Loucy (cell line): Measurements from ENCODE around the gene VPS54.

ENCODE experiments used
- H2AFZ ChIP-seq: fragments of 200-600 bp; sonication (generic); 2 replicates; pipeline ENCODE4 v1.6.0; 2016; ENCODE audit warnings: antibody characterized with exemption, mild to moderate bottlenecking, low read length, moderate library complexity
- H3F3A ChIP-seq: fragments of 200-600 bp; 2 replicates; pipeline ENCODE4 v1.6.0; 2016; ENCODE audit warnings: antibody characterized with exemption, low read depth, mild to moderate bottlenecking
- H3K27me3 ChIP-seq: fragments of 200-600 bp; sonication (generic); 2 replicates; pipeline ENCODE4 v1.6.1; 2014; ENCODE audit warnings: low read length, mild to moderate bottlenecking; ENCODE audit not compliant: insufficient read depth, poor library complexity, severe bottlenecking
- H3K36me3 ChIP-seq: fragments of 200-600 bp; sonication (generic); 2 replicates; pipeline ENCODE4 v1.6.1; 2016; ENCODE audit warnings: low read length; ENCODE audit not compliant: insufficient read depth
- H3K4me1 ChIP-seq: fragments of 200-600 bp; sonication (generic); 2 replicates; pipeline ENCODE4 v1.5.1; 2014; ENCODE audit warnings: low read length, mild to moderate bottlenecking; ENCODE audit not compliant: insufficient read depth, poor library complexity, severe bottlenecking
- H3K4me2 ChIP-seq: fragments of 200-600 bp; sonication (generic); 2 replicates; pipeline ENCODE4 v1.6.0; 2014; ENCODE audit warnings: antibody characterized with exemption, low read length, low read depth, mild to moderate bottlenecking; ENCODE audit not compliant: poor library complexity, severe bottlenecking
- H3K4me3 ChIP-seq: fragments of 200-600 bp; sonication (generic); 2 replicates; pipeline ENCODE4 v1.5.1; 2014; ENCODE audit warnings: low read length, mild to moderate bottlenecking, mixed read lengths; ENCODE audit not compliant: poor library complexity, severe bottlenecking
- H3K79me2 ChIP-seq: fragments of 200-600 bp; sonication (generic); 2 replicates; pipeline ENCODE4 v1.6.1; 2014; ENCODE audit warnings: low read length; ENCODE audit not compliant: insufficient read depth
- H3K9ac ChIP-seq: fragments of 200-600 bp; sonication (generic); 2 replicates; pipeline ENCODE4 v1.6.0; 2014; ENCODE audit warnings: mild to moderate bottlenecking, low read depth, low read length, moderate library complexity; ENCODE audit not compliant: poor library complexity, severe bottlenecking
- H3K9me2 ChIP-seq: fragments of 200-600 bp; sonication (generic); replicated peaks from 2 replicates; pipeline ENCODE4 v1.6.1; 2016; ENCODE audit warnings: low read depth, low read length, mixed read lengths
- H3K9me3 ChIP-seq: fragments of 200-600 bp; sonication (generic); 2 replicates; pipeline ENCODE4 v1.6.1; 2014; ENCODE audit warnings: mild to moderate bottlenecking, antibody characterized with exemption, low read length, low read depth; ENCODE audit not compliant: insufficient read depth
- H4K20me1 ChIP-seq: fragments of 200-600 bp; sonication (generic); 2 replicates; pipeline ENCODE4 v1.6.0; 2014; ENCODE audit warnings: antibody characterized with exemption, low read length, mild to moderate bottlenecking; ENCODE audit not compliant: insufficient read depth, poor library complexity, severe bottlenecking
- CTCF ChIP-seq: fragments of 200-600 bp; sonication (generic); conservative IDR thresholded peaks from 2 replicates; pipeline ENCODE4 v1.5.1; 2014; ENCODE audit warnings: mild to moderate bottlenecking, antibody characterized with exemption, low read length
- EZH2phosphoT487 ChIP-seq: fragments of 200-600 bp; IDR thresholded peaks from 2 replicates; pipeline ENCODE4 v1.6.1; 2018; ENCODE audit warnings: antibody characterized with exemption, mild to moderate bottlenecking, moderate library complexity, borderline replicate concordance

Gene VPS54

DNA sequence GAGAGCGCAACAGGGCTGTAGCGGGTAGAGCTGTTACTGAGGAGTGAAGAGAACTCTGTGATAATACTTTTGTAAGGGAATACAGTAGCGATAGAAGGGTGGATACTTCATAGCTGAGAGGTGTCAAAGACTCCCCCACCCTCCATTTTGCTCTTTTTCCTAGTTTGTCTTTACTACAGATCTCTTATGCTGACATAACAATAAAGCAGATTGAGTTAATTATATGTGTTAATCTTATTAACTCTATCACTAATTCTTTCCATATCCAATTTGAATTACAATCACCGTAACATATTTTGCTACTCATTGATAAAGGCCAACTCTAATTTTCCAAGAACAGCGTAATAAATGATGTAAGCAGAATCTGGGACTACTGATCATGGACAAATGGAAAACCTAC is 120.4 kb downstream of the VPS54 start:
- H3K79me2 ChIP-seq: no peaks in the 10 kb centered on the region
- no peak overlapping the region for H3K4me3 ChIP-seq
- no peak overlapping the region for H3K4me2 ChIP-seq
- no peaks in the 10 kb centered on the region for H3K27me3 ChIP-seq
- H3K9ac ChIP-seq: no peak overlapping the region
- H3K4me1 ChIP-seq: no peaks in the 10 kb centered on the region
- no peak overlapping the region for H2AFZ ChIP-seq
- H3K9me3 ChIP-seq: peaks cover 14% of the 10 kb centered on the region; the same call in 1 of the 2 replicates
- no peaks in the 10 kb centered on the region for H3F3A ChIP-seq
- no peaks in the 10 kb centered on the region for H3K9me2 ChIP-seq
- TF ChIP-seq CTCF (no peak), EZH2phosphoT487 (no peak)
- H4K20me1 ChIP-seq: no peaks in the 10 kb centered on the region
- peaks cover 45% of the 10 kb centered on the region for H3K36me3 ChIP-seq

GRCh38 chr2:63894167-63894566 is 125.1 kb downstream of the VPS54 start:
- H2AFZ ChIP-seq: no peak overlapping the region
- H3K4me2 ChIP-seq: no peak overlapping the region
- no peaks in the 10 kb centered on the region for H4K20me1 ChIP-seq
- no peaks in the 10 kb centered on the region for H3K9me3 ChIP-seq
- H3K36me3 ChIP-seq: peaks cover 75% of the 10 kb centered on the region
- no peaks in the 10 kb centered on the region for H3K9me2 ChIP-seq
- H3K27me3 ChIP-seq: no peaks in the 10 kb centered on the region
- no peak overlapping the region for H3K4me3 ChIP-seq
- H3K9ac ChIP-seq: no peak overlapping the region
- no peaks in the 10 kb centered on the region for H3K4me1 ChIP-seq
- no peaks in the 10 kb centered on the region for H3F3A ChIP-seq
- no peaks in the 10 kb centered on the region for H3K79me2 ChIP-seq
- TF ChIP-seq EZH2phosphoT487 (no peak), CTCF (no peak)

- Histone ChIP-seq H3K9me3 (no peaks in the 10 kb centered on the region), H3K79me2 (no peaks in the 10 kb centered on the region), H3K4me1 (no peaks in the 10 kb centered on the region), H4K20me1 (no peaks in the 10 kb centered on the region), H3F3A (no peaks in the 10 kb centered on the region), H3K27me3 (no peaks in the 10 kb centered on the region), H3K4me2 (no peak overlapping the region), H3K4me3 (no peak overlapping the region), H3K36me3 (peaks cover 72% of the 10 kb centered on the region), H3K9me2 (no peaks in the 10 kb centered on the region), H3K9ac (no peak overlapping the region), H2AFZ (no peak overlapping the region)
- TF ChIP-seq CTCF: no peak
- no peak for TF ChIP-seq EZH2phosphoT487
These were observed 126.1 kb downstream of the VPS54 start for GRCh38 chr2:63893163-63893562.
